Thyroid gland (tissue), 4 donors: ENCODE results near the gene ST7. TPM values are rescaled to one million over a fixed set of nuclear protein-coding genes. Genes with fewer than 3 reads are reported as not detected.

ENCODE experiments used
- DNase-seq, 2 donors: peaks; one replicate each; pipeline ENCODE4 v3.0.0-alpha.2; 2019
- H3K27ac ChIP-seq, 3 donors: fragments of 200-600 bp; sonication (generic); 1 replicate in 2 of 3; 2 replicates in 1 of 3; pipeline ENCODE4 v1.5.1; 2016 to 2019; ENCODE audit warnings: mild to moderate bottlenecking in 1 of 3, moderate library complexity in 1 of 3
- H3K27me3 ChIP-seq: fragments of 200-600 bp; sonication (generic); one replicate; pipeline ENCODE4 v1.5.1; 2019
- H3K36me3 ChIP-seq, 2 donors: fragments of 200-600 bp; sonication (generic); one replicate each; pipeline ENCODE4 v1.5.1; 2016 to 2019
- H3K4me1 ChIP-seq, 2 donors: fragments of 200-600 bp; sonication (generic); one replicate each; pipeline ENCODE4 v1.5.1; 2017 to 2019
- H3K4me3 ChIP-seq, 3 donors: fragments of 200-600 bp; sonication (generic); replicated peaks in 1 of 3; 1 replicate in 2 of 3; 2 replicates in 1 of 3; pipeline ENCODE4 v1.5.1; 2016; ENCODE audit warnings: mild to moderate bottlenecking in 1 of 3
- H3K9me3 ChIP-seq: fragments of 200-600 bp; sonication (generic); one replicate; pipeline ENCODE4 v1.5.1; 2017
- POLR2A ChIP-seq, 2 donors: fragments of 450-650 bp; IDR thresholded peaks; one replicate each; pipeline ENCODE4 v1.6.1; 2017; ENCODE audit warnings: antibody characterized with exemption in 2 of 2, mild to moderate bottlenecking in 2 of 2, moderate library complexity in 1 of 2
- WGBS, 2 donors: methylation state at CpG; one replicate each; pipeline ENCODE4 v1.1.5; 2017; 5-methylcytosine and 5-hydroxymethylcytosine counted together
- intact Hi-C: fragments of 100-400 bp; cut with DNase I; formaldehyde crosslinking; loops from one replicate; pipeline ENCODE4 v1.15.1; 2023
- total RNA-seq, 4 donors: library from RNA; depleted of rRNA; stranded (reverse); fragments of >200 nt; gene quantifications; one replicate each; pipeline ENCODE4 v1.2.3, GENCODE V29; 2016
- TF ChIP-seq, protein P1 (sequence below), 6 experiments: fragments of 200-600 bp in 3 of 6; fragments of 450-650 bp in 3 of 6; sonication (generic) in 3 of 6; IDR thresholded peaks; one replicate each; pipeline ENCODE4 v1.5.1; 2016 to 2019; ENCODE audit warnings: antibody characterized with exemption in 6 of 6, mild to moderate bottlenecking in 2 of 6, inconsistent platforms in 1 of 6, moderate library complexity in 1 of 6

Gene ST7
- total RNA-seq, 4 donors from 2014 or later = 62.8 to 75.1 (median 66.7) TPM

DNA sequence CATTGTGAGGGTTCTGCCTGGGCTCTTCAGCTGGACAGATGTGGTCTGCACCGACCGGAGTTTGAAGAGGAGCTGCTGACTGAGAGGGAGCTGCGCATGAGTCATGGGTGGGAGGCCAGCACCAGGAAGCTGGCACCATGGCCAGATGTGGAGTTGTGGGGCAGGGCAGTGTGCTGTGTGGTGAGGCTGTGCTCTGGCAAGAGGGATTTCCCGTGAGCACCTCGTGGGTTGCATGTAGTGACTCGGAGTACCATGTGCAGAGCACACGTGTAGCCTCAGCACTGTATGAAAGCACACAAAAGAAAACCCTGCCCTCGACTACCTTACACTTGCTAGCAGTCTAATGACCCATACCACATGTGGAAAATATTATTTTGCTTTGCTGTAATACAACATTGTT is 266.2 kb downstream of the ST7 start:
- no peak for TF ChIP-seq POLR2A (IDR thresholded peaks at IDR 0.05)
- TF ChIP-seq, protein P1, sequence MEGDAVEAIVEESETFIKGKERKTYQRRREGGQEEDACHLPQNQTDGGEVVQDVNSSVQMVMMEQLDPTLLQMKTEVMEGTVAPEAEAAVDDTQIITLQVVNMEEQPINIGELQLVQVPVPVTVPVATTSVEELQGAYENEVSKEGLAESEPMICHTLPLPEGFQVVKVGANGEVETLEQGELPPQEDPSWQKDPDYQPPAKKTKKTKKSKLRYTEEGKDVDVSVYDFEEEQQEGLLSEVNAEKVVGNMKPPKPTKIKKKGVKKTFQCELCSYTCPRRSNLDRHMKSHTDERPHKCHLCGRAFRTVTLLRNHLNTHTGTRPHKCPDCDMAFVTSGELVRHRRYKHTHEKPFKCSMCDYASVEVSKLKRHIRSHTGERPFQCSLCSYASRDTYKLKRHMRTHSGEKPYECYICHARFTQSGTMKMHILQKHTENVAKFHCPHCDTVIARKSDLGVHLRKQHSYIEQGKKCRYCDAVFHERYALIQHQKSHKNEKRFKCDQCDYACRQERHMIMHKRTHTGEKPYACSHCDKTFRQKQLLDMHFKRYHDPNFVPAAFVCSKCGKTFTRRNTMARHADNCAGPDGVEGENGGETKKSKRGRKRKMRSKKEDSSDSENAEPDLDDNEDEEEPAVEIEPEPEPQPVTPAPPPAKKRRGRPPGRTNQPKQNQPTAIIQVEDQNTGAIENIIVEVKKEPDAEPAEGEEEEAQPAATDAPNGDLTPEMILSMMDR (IDR thresholded peaks at IDR 0.05) = no peak
- no peak for DNase-seq
- Histone ChIP-seq H3K9me3 (no peaks in the 10 kb centered on the region), H3K4me3 (no peak overlapping the region), H3K36me3 (peaks cover 10 to 11% of the 10 kb centered on the region in 2 donors), H3K27me3 (no peaks in the 10 kb centered on the region), H3K27ac (no peak overlapping the region), H3K4me1 (no peaks in the 10 kb centered on the region)
- intact Hi-C loops = loop anchor here (10.0 kb wide), 1 partner anchor 165 kb away; no protein-coding TSS in a partner anchor
- WGBS, 2 donors = 93 to 95% methylated on average over 8 of the region's 8 CpGs

DNA sequence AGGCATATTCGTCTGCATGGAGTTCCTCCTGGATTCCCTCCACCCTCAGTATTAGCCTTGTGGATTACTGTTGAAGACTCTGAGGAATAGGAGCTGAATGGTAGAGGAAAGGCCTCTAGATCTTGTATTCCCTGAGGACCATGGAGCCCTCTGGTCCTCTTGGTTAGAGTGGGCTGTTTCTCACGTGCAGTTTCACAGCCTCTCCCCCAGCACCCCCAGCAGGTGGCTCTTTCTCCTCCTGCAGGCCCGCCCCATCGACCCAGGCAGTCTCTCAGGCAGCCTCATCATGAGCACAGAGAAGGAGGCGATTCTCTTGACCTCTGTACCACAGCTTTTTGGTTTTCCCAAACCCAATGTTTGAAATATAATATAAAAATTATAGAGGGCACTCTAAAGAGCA is 267.5 kb downstream of the ST7 start:
- H3K9me3 ChIP-seq = no peaks in the 10 kb centered on the region
- no peak for DNase-seq
- intact Hi-C loops = no loop called here
- H3K27me3 ChIP-seq = no peaks in the 10 kb centered on the region
- no peak overlapping the region for H3K27ac ChIP-seq
- no peak for TF ChIP-seq POLR2A (IDR thresholded peaks at IDR 0.05)
- TF ChIP-seq, protein P1 (IDR thresholded peaks at IDR 0.05) = no peak
- H3K4me1 ChIP-seq = no peaks in the 10 kb centered on the region
- peaks cover 10 to 11% of the 10 kb centered on the region in 2 donors for H3K36me3 ChIP-seq
- no peak overlapping the region for H3K4me3 ChIP-seq
- 76 to 80% methylated on average over 5 of the region's 5 CpGs for WGBS, 2 donors

DNA sequence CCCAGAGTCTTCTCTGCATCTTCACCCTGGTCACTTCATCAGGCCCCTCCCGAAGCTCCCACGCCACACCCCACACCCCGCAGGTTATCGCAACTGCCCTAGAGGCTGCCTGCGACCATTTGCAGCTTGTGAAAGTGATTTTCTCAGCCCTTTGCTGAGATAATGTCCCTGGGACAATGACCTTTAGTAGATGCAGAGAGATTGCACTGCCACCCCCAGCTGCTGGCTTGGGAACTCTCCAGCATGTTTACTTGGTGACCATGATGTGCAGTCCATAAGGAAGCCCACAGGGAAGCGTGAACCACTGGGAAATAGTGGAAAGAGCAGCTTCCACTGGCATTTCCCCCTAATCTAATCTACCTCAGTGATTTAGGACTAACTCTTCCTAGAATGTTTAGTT is 272.2 kb downstream of the ST7 start:
- 91% methylated on average over 6 of the region's 6 CpGs for WGBS, 2 donors
- H3K9me3 ChIP-seq = no peaks in the 10 kb centered on the region
- intact Hi-C loops = no loop called here
- H3K27ac ChIP-seq = no peak overlapping the region
- no peak for DNase-seq
- H3K4me3 ChIP-seq = no peak overlapping the region
- TF ChIP-seq, protein P1 (IDR thresholded peaks at IDR 0.05) = no peak
- TF ChIP-seq POLR2A (IDR thresholded peaks at IDR 0.05) = no peak
- no peaks in the 10 kb centered on the region for H3K27me3 ChIP-seq
- no peaks in the 10 kb centered on the region for H3K4me1 ChIP-seq
- H3K36me3 ChIP-seq = peaks cover 7 to 10% of the 10 kb centered on the region in 2 donors

DNA sequence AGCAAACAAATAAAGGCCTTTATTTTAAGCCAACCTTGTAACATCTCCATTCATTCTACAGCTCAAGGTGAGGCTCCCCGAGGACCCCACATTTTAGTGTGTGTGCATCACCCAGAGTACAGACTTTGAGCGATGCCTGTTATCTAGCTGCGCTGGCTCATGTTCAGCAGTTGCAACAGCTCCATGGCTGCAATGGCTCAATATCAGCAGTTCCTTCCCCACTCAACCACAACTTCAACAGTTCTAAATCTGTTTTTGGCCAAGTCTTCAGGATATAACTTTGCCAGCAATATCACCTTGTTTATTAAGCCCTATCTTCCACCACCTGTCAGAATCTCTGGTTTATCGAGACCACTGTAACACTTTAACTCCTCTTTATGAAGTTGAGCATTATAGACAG is 273.8 kb downstream of the ST7 start:
- no peak for TF ChIP-seq POLR2A (IDR thresholded peaks at IDR 0.05)
- TF ChIP-seq, protein P1 (IDR thresholded peaks at IDR 0.05) = no peak
- H3K27ac ChIP-seq = no peak overlapping the region
- no peak overlapping the region for H3K4me3 ChIP-seq
- H3K9me3 ChIP-seq = no peaks in the 10 kb centered on the region
- H3K36me3 ChIP-seq = peaks cover 3 to 10% of the 10 kb centered on the region in 2 donors
- H3K4me1 ChIP-seq = no peaks in the 10 kb centered on the region
- 82 to 85% methylated on average over 4 of the region's 4 CpGs for WGBS, 2 donors
- DNase-seq = no peak
- H3K27me3 ChIP-seq = no peaks in the 10 kb centered on the region
- intact Hi-C loops = no loop called here

DNA sequence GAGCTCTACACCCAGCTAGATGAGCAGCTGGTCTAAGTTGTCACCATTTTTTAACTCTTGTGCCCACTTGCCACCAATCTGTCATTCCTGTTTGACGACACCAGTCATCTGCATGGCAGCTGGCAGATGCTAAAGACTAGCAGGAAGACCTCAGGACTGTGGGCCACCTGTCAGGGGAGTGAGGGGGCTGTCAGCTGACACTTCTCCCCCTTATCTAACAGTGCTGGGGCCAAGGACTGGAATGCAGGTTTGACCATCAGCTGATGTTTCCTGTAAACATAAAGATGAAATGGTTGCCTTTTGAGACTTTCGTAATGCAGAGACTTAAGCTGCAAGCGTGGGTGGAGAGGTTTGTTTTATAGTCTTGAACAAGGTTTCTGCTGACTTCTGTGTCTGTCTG is 276.0 kb downstream of the ST7 start:
- TF ChIP-seq, protein P1 (IDR thresholded peaks at IDR 0.05) = no peak
- no peak for TF ChIP-seq POLR2A (IDR thresholded peaks at IDR 0.05)

More for the DNA sequence above, 276.0 kb downstream of the ST7 start:
- WGBS, 2 donors = 96 to 97% methylated on average over 3 of the region's 3 CpGs
- no peaks in the 10 kb centered on the region for H3K36me3 ChIP-seq
- no peaks in the 10 kb centered on the region for H3K27me3 ChIP-seq
- H3K4me3 ChIP-seq = no peak overlapping the region
- intact Hi-C loops = no loop called here
- H3K4me1 ChIP-seq = no peaks in the 10 kb centered on the region
- H3K27ac ChIP-seq = no peak overlapping the region
- no peaks in the 10 kb centered on the region for H3K9me3 ChIP-seq
- no peak for DNase-seq
